ENCODE data around the gene CPA1.

Gene CPA1

GRCh38 chr7:130396109-130396508, 15.8 kb downstream of the CPA1 start:
- DNase-seq (ENCODE audit: low read depth) = no peak

GRCh38 chr7:130397051-130397757, 16.9 kb downstream of the CPA1 start:
- DNase-seq (ENCODE audit: low read depth) = no peak

- no peak for DNase-seq (ENCODE audit: low read depth)
Observed at GRCh38 chr7:130397758-130398073, 17.4 kb downstream of the CPA1 start.

GRCh38 chr7:130398526-130399090, 18.3 kb downstream of the CPA1 start:
- no peak for DNase-seq (ENCODE audit: low read depth)

- DNase-seq (ENCODE audit: low read depth) = peak; percentile 44
Observed at GRCh38 chr7:130400120-130400572, 19.9 kb downstream of the CPA1 start.

- DNase-seq (ENCODE audit: low read depth) = no peak
Observed at GRCh38 chr7:130401101-130401500, 20.8 kb downstream of the CPA1 start.

GRCh38 chr7:130401578-130401977, 21.3 kb downstream of the CPA1 start:
- DNase-seq (ENCODE audit: low read depth) = no peak

- DNase-seq (ENCODE audit: low read depth) = no peak
Observed at GRCh38 chr7:130405003-130405402, 24.7 kb downstream of the CPA1 start.

- peak; percentile 72 for DNase-seq (ENCODE audit: low read depth)
Observed at GRCh38 chr7:130409067-130409711, 28.9 kb downstream of the CPA1 start.

GRCh38 chr7:130409712-130410072, 29.4 kb downstream of the CPA1 start:
- peak; percentile 56 for DNase-seq (ENCODE audit: low read depth)

GRCh38 chr7:130410868-130411541, 30.7 kb downstream of the CPA1 start:
- no peak for DNase-seq (ENCODE audit: low read depth)

GRCh38 chr7:130413201-130413600, 32.9 kb downstream of the CPA1 start:
- DNase-seq (ENCODE audit: low read depth) = no peak

GRCh38 chr7:130415006-130415405, 34.7 kb downstream of the CPA1 start:
- DNase-seq (ENCODE audit: low read depth) = no peak

- DNase-seq (ENCODE audit: low read depth) = no peak
Observed at GRCh38 chr7:130417213-130417612, 36.9 kb downstream of the CPA1 start.

- no peak for DNase-seq (ENCODE audit: low read depth)
Observed at GRCh38 chr7:130418306-130418705, 38.0 kb downstream of the CPA1 start.

GRCh38 chr7:130419658-130420057, 39.4 kb downstream of the CPA1 start:
- DNase-seq (ENCODE audit: low read depth) = peak; percentile 56

GRCh38 chr7:130420943-130421578, 40.8 kb downstream of the CPA1 start:
- peak; percentile 45 for DNase-seq (ENCODE audit: low read depth)

- DNase-seq (ENCODE audit: low read depth) = peak; percentile 67
Observed at GRCh38 chr7:130421684-130422083, 41.4 kb downstream of the CPA1 start.

GRCh38 chr7:130423501-130424037, 43.3 kb downstream of the CPA1 start:
- no peak for DNase-seq (ENCODE audit: low read depth)

- no peak for DNase-seq (ENCODE audit: low read depth)
Observed at GRCh38 chr7:130425796-130426195, 45.5 kb downstream of the CPA1 start.

- no peak for DNase-seq (ENCODE audit: low read depth)
Observed at GRCh38 chr7:130426564-130426963, 46.3 kb downstream of the CPA1 start.

- no peak for DNase-seq (ENCODE audit: low read depth)
Observed at GRCh38 chr7:130429019-130429418, 48.7 kb downstream of the CPA1 start.

Measured in iris pigment epithelial cell (primary cell).